Spinal cord (tissue), 10 donors: ENCODE results near the gene AP2A2. TPM values are rescaled to one million over a fixed set of nuclear protein-coding genes. Genes with fewer than 3 reads are reported as not detected.

ENCODE experiments used
- DNase-seq, 6 donors: peaks; one replicate each; pipeline versions ENCODE4 v3.0.0 to v3.0.0-alpha.2; 2013 to 2015; ENCODE audit warnings: low spot score in 6 of 6, low read depth in 4 of 6
- H3K27ac ChIP-seq: one replicate; pipeline ENCODE4 v1.5.1; 2013; ENCODE audit warnings: low read depth, low read length, control low read depth
- H3K27me3 ChIP-seq: one replicate; pipeline ENCODE4 v1.6.1; 2013; ENCODE audit warnings: low read length; ENCODE audit not compliant: control insufficient read depth, insufficient read depth
- H3K36me3 ChIP-seq: one replicate; pipeline ENCODE4 v1.6.1; 2013; ENCODE audit warnings: low read length; ENCODE audit not compliant: control insufficient read depth, insufficient read depth
- H3K4me1 ChIP-seq: one replicate; pipeline ENCODE4 v1.6.1; 2013; ENCODE audit warnings: low read length; ENCODE audit not compliant: control insufficient read depth, insufficient read depth
- H3K4me3 ChIP-seq: one replicate; pipeline ENCODE4 v1.5.1; 2013; ENCODE audit warnings: low read depth, low read length, control low read depth
- H3K9me3 ChIP-seq: one replicate; pipeline ENCODE4 v1.6.1; 2013; ENCODE audit warnings: low read length; ENCODE audit not compliant: control insufficient read depth, insufficient read depth
- WGBS: methylation state at CpG from one replicate; pipeline ENCODE4 v1.1.5; 2013; ENCODE audit warnings: missing lambda C conversion rate; ENCODE audit not compliant: insufficient coverage; 5-methylcytosine and 5-hydroxymethylcytosine counted together
- polyA plus RNA-seq, 2 donors: library from polyadenylated mRNA; unstranded; fragments of 120-200 nt; gene quantifications; one replicate each; pipeline ENCODE4 v1.2.1, GENCODE V29; 2013; ENCODE audit not compliant: insufficient read length in 2 of 2
- total RNA-seq, 2 donors: library from RNA; depleted of rRNA in 1 of 2; stranded (reverse); fragments of 120-200 nt in 1 of 2; fragments of >200 nt in 1 of 2; gene quantifications; one replicate each; pipeline versions ENCODE4 v1.2.3 to v1.2.4, GENCODE V29; 2013 to 2014
- donor health status: healthy.

AP2A2 gene
- total and polyA plus RNA-seq, 4 donors = 46.4 to 132 (median 82.1) TPM

DNA sequence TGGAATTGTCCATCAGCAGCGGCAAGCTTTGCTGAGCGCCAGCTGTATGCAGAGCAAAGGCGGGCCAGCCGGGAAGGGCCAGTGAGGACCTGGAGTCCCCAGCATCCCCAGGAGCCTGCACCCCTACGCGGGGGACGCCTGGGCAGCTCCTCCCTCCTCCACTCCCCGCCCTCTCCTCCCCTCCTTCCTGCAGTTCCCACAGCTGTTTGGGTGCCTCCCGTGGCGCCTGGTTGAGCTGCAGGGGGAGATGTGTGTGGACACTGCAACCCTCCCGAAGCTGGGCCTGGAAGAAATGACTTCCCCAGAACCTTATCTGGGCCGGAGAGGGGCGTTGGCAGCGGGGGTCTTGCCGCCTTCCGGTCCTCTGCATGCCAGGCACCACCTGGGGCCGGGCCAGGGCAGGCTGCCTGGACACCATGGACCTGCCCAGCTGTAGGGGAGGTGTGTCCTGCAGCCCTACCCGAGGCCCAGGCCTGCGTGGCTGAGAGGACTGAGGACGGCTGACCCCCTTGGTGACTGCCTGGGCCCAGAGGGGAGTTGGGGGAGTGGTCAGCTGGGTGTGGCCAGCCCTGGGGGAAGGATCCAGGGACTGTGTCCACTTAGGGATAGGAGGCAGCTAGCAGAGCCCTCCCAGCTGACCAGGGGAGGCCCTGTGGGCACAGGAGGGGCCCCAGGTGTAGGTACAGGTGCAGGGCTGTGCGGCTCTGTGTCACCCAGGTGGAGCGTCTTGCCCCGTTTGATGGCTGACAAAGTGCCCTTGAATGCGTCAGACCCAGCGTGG, 127.6 kb downstream of the AP2A2 start:
- Histone ChIP-seq H3K4me3 (no peak overlapping the region), H3K27ac (no peak overlapping the region), H3K36me3 (no peaks in the 10 kb centered on the region), H3K27me3 (no peaks in the 10 kb centered on the region), H3K4me1 (peaks cover 25% of the 10 kb centered on the region), H3K9me3 (no peaks in the 10 kb centered on the region)
- DNase-seq = no peak
- 78% methylated on average over 18 of the region's 25 CpGs for WGBS

DNA sequence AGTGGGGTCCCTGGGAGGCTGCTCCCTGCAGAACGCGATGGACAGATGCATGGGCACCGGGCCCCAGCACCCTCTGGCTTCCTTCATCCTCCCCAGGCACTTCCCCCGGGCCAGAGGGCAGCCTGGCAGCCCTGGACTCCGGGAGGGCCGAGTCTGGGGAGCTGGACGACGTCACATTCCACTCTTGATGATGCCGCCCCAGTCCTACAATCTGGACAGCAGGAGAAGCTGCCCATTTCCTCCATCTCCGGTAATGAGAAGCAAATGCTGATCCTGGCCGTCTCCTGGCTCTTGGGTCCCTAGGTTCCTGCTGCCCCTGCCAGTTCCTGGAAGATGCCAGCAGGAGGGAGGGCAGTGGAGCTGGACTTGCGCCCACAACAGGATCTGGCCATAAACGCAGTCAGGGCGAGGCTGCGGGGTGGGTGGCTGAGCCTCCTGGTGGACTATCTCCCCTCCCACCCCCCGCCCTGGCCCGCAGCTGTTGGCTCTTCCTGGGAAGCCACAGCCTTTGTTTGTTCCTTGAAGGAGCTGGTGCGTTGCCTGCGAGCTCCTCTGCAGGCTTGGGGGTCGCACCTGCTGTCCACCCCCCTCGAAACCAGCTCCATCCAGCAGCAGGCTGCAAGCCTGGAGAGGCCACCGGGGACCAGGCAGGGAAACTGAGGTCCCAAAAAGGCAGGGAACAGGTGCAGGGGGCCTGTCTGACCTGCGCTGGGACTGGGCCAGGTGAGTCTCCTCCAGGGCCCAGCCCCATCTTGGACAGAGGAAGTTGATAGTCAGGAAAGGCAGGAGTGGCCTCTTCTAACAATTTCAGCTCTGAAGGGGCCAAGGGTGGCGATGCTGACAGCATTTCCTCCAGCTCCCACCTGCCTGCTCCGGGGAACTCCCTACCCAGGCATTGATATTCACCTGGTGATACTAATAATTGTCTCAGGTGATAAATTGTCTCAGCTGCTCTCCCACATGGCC, 128.8 kb downstream of the AP2A2 start:
- no peaks in the 10 kb centered on the region for H3K27me3 ChIP-seq
- no peaks in the 10 kb centered on the region for H3K36me3 ChIP-seq
- no peak overlapping the region for H3K27ac ChIP-seq
- DNase-seq = peak in 1 of 6 donors; percentile 8
- WGBS = 42% methylated on average over 22 of the region's 25 CpGs
- H3K4me3 ChIP-seq = no peak overlapping the region
- H3K9me3 ChIP-seq = no peaks in the 10 kb centered on the region
- H3K4me1 ChIP-seq = peaks cover 25% of the 10 kb centered on the region

- H3K9me3 ChIP-seq = no peaks in the 10 kb centered on the region
- H3K36me3 ChIP-seq = no peaks in the 10 kb centered on the region
- no peak overlapping the region for H3K27ac ChIP-seq
- no peak overlapping the region for H3K4me3 ChIP-seq
- 89% methylated on average over 13 of the region's 17 CpGs for WGBS
- no peaks in the 10 kb centered on the region for H3K27me3 ChIP-seq
- H3K4me1 ChIP-seq = peaks cover 25% of the 10 kb centered on the region
- no peak for DNase-seq
These were observed 129.5 kb downstream of the AP2A2 start for GRCh38 chr11:1055109-1055703.

- Histone ChIP-seq H3K27me3 (no peaks in the 10 kb centered on the region), H3K36me3 (no peaks in the 10 kb centered on the region), H3K4me1 (peaks cover 20% of the 10 kb centered on the region), H3K9me3 (no peaks in the 10 kb centered on the region), H3K27ac (no peak overlapping the region), H3K4me3 (no peak overlapping the region)
- 79% methylated on average over 45 of the region's 46 CpGs for WGBS
- no peak for DNase-seq
These were observed 130.5 kb downstream of the AP2A2 start for GRCh38 chr11:1055990-1056771.

DNA sequence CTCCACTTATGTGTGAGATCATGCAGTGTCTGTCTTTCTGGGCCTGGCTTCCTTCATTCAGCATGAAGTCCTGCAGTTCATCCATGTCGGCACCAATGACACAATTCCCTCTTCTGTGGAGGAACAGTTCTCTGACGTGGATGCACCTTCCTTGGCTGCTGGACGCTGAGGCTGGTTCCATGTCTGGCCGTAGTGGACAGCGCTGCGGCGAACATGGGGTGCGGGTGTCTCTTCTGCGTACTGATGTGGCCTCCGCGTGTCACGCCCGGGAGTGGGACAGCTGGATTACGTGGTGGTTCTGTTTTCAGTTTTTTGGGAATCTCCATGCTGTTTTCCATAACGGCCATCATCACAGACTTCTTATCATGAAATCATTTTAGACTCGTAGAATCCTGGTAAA, 132.1 kb downstream of the AP2A2 start:
- DNase-seq = no peak
- 96% methylated on average over 12 of the region's 16 CpGs for WGBS
- Histone ChIP-seq H3K4me3 (no peak overlapping the region), H3K4me1 (peaks cover 17% of the 10 kb centered on the region), H3K27me3 (no peaks in the 10 kb centered on the region), H3K36me3 (no peaks in the 10 kb centered on the region), H3K27ac (no peak overlapping the region), H3K9me3 (peaks cover 3% of the 10 kb centered on the region)

DNA sequence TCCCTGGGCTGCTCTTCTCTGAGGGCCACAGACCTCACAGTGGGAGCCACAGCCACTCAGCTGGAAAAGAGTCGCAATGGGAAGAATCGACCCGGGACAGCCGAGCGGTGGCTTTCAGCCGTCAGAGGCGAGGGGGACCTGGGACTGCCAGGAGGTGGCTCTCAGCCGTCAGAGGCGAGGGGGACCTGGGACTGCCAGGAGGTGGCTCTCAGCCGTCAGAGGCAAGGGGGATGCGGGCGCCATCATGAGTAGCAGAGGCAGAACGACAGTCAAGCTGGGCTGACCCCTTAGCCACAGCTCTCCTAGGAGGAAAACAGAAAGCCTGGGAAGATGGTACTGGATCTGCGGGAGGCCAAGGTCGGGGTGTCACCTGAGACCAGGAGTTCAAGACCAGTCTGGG, 134.1 kb downstream of the AP2A2 start:
- DNase-seq = no peak
- Histone ChIP-seq H3K9me3 (peaks cover 3% of the 10 kb centered on the region), H3K4me1 (peaks cover under 1% of the 10 kb centered on the region), H3K36me3 (no peaks in the 10 kb centered on the region), H3K4me3 (no peak overlapping the region), H3K27ac (no peak overlapping the region), H3K27me3 (no peaks in the 10 kb centered on the region)
- WGBS = 53% methylated on average over 14 of the region's 15 CpGs

GRCh38 chr11:1060410-1060809, 134.7 kb downstream of the AP2A2 start:
- Histone ChIP-seq H3K27ac (no peak overlapping the region), H3K4me1 (no peaks in the 10 kb centered on the region), H3K36me3 (no peaks in the 10 kb centered on the region), H3K27me3 (no peaks in the 10 kb centered on the region), H3K9me3 (peaks cover 3% of the 10 kb centered on the region), H3K4me3 (no peak overlapping the region)
- WGBS = 81% methylated on average over 16 of the region's 16 CpGs
- DNase-seq = no peak

DNA sequence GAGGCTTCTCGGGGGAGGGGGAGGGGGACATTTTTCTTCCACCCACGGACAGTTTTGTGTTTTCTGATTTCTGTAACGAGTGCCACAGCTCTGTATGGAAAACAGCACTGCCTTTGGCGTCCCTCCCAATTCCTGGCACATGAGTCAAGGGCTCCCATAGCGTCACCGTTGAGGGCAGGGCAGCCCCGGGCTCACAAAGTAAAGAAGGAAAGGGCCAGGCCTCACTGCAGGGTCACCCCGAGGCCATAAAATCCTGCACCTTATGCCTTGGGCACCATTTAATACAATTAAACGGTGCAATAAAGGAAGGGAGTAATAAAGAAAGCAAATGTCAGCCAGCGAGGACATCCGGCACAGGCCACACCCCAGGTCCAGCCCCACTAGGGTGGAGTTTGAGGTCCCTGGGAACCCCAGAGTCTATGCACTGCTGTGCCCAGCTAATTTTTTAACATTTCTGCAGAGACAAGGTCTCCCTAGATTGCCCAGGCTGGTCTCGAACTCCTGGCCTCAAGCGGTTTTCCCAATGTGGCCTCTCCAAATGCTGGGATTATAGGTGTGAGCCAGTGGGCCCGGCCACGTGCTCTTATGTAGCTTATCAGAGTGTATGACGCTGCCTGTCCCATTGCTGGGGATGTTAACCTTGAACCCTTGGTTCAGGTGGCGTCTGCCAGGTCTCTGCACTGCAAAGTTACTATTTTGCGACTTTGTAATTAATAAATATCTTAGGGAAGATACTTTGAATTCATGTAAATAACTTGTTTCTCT, 135.4 kb downstream of the AP2A2 start:
- Histone ChIP-seq H3K9me3 (peaks cover 3% of the 10 kb centered on the region), H3K27me3 (no peaks in the 10 kb centered on the region), H3K36me3 (no peaks in the 10 kb centered on the region), H3K4me3 (no peak overlapping the region), H3K4me1 (no peaks in the 10 kb centered on the region), H3K27ac (no peak overlapping the region)
- DNase-seq = no peak
- WGBS = 77% methylated on average over 10 of the region's 18 CpGs
